K562 (cell line): ENCODE data around the gene ILF2.
A peak's percentile ranks its signal among the peaks of the same experiment; 100 is the strongest.

ENCODE experiments used
- CEBPB ChIP-seq: fragments of 450-650 bp; IDR thresholded peaks from 2 replicates; pipeline ENCODE4 v1.6.1; 2016; ENCODE audit warnings: missing genetic modification characterization, missing compliant biosample characterization
- CTCF ChIP-seq, 3 experiments: IDR thresholded peaks in 2 of 3; conservative IDR thresholded peaks in 1 of 3; 2 replicates each; pipeline ENCODE4 v1.5.1; 2011 to 2012; ENCODE audit warnings: low read length in 3 of 3, mild to moderate bottlenecking in 3 of 3, control low read depth in 2 of 3, improper control_type of control experiment in 1 of 3, inconsistent platforms in 1 of 3, low read depth in 1 of 3, mixed read lengths in 1 of 3, moderate library complexity in 1 of 3; ENCODE audit not compliant: insufficient read depth in 2 of 3
- ZNF740 ChIP-seq, 3 experiments: fragments of 200-800 bp in 1 of 3; sonication (Bioruptor generic) in 1 of 3; sonication (generic) in 1 of 3; formaldehyde crosslinking in 1 of 3; IDR thresholded peaks; 2 replicates each; pipeline versions ENCODE4 v1.6.1 to v1.8.0; 2016 to 2022; ENCODE audit warnings: mild to moderate bottlenecking in 2 of 3, missing compliant biosample characterization in 2 of 3, missing genetic modification characterization in 2 of 3, missing genetic modification reagents in 1 of 3
- TF ChIP-seq, protein P1 (sequence below), 2 experiments: fragments of 450-650 bp; conservative IDR thresholded peaks; 2 replicates each; pipeline ENCODE4 v1.6.1; 2017; ENCODE audit warnings: mild to moderate bottlenecking in 2 of 2, moderate library complexity in 2 of 2
- TF ChIP-seq, protein P2 (sequence below): fragments of 450-650 bp; IDR thresholded peaks from 2 replicates; pipeline ENCODE4 v1.6.1; 2017; ENCODE audit warnings: antibody characterized with exemption, mild to moderate bottlenecking
- TF ChIP-seq, protein P3 (sequence below): fragments of 450-650 bp; IDR thresholded peaks from one replicate; pipeline ENCODE4 v1.6.1; 2018; ENCODE audit warnings: mild to moderate bottlenecking, moderate library complexity; ENCODE audit not compliant: partially characterized antibody

GRCh38 chr1:153679337-153680119 lies 8.7 kb upstream of the ILF2 start:
- TF ChIP-seq CTCF (IDR thresholded peaks at IDR 0.05 in 2 of 3, conservative IDR thresholded peaks at IDR 0.05 in 1 of 3; ENCODE audit: insufficient read depth in 2 of 3, low read depth in 1 of 3, low read length in 3 of 3) (0 out of 6 replicates have a peak, but pooled peaks of 2 of the 3 experiments have one; percentile 1 to 6), ZNF740 (CRISPR knock-in tag; IDR thresholded peaks at IDR 0.05) (no peak), ZNF740 (tag; IDR thresholded peaks at IDR 0.05) (no peak), CEBPB (tag) (no peak)
- TF ChIP-seq, protein P1, sequence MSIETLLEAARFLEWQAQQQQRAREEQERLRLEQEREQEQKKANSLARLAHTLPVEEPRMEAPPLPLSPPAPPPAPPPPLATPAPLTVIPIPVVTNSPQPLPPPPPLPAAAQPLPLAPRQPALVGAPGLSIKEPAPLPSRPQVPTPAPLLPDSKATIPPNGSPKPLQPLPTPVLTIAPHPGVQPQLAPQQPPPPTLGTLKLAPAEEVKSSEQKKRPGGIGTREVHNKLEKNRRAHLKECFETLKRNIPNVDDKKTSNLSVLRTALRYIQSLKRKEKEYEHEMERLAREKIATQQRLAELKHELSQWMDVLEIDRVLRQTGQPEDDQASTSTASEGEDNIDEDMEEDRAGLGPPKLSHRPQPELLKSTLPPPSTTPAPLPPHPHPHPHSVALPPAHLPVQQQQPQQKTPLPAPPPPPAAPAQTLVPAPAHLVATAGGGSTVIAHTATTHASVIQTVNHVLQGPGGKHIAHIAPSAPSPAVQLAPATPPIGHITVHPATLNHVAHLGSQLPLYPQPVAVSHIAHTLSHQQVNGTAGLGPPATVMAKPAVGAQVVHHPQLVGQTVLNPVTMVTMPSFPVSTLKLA (conservative IDR thresholded peaks at IDR 0.05): no peak
- TF ChIP-seq, protein P2, sequence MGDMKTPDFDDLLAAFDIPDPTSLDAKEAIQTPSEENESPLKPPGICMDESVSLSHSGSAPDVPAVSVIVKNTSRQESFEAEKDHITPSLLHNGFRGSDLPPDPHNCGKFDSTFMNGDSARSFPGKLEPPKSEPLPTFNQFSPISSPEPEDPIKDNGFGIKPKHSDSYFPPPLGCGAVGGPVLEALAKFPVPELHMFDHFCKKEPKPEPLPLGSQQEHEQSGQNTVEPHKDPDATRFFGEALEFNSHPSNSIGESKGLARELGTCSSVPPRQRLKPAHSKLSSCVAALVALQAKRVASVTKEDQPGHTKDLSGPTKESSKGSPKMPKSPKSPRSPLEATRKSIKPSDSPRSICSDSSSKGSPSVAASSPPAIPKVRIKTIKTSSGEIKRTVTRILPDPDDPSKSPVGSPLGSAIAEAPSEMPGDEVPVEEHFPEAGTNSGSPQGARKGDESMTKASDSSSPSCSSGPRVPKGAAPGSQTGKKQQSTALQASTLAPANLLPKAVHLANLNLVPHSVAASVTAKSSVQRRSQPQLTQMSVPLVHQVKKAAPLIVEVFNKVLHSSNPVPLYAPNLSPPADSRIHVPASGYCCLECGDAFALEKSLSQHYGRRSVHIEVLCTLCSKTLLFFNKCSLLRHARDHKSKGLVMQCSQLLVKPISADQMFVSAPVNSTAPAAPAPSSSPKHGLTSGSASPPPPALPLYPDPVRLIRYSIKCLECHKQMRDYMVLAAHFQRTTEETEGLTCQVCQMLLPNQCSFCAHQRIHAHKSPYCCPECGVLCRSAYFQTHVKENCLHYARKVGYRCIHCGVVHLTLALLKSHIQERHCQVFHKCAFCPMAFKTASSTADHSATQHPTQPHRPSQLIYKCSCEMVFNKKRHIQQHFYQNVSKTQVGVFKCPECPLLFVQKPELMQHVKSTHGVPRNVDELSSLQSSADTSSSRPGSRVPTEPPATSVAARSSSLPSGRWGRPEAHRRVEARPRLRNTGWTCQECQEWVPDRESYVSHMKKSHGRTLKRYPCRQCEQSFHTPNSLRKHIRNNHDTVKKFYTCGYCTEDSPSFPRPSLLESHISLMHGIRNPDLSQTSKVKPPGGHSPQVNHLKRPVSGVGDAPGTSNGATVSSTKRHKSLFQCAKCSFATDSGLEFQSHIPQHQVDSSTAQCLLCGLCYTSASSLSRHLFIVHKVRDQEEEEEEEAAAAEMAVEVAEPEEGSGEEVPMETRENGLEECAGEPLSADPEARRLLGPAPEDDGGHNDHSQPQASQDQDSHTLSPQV: no peak
- TF ChIP-seq, protein P3, sequence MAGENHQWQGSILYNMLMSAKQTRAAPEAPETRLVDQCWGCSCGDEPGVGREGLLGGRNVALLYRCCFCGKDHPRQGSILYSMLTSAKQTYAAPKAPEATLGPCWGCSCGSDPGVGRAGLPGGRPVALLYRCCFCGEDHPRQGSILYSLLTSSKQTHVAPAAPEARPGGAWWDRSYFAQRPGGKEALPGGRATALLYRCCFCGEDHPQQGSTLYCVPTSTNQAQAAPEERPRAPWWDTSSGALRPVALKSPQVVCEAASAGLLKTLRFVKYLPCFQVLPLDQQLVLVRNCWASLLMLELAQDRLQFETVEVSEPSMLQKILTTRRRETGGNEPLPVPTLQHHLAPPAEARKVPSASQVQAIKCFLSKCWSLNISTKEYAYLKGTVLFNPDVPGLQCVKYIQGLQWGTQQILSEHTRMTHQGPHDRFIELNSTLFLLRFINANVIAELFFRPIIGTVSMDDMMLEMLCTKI: no peak
